OCI-LY3 (cell line): ENCODE results near the gene AKT1S1.

ENCODE experiments used
- H2AFZ ChIP-seq: fragments of 200-600, 300-600 bp; shearing (Covaris generic); 2 replicates; pipeline ENCODE4 v1.6.0; 2014; ENCODE audit warnings: antibody characterized with exemption, low read depth, low read length
- H3K27ac ChIP-seq: fragments of 200-600, 300-600 bp; sonication (generic); 2 replicates; pipeline ENCODE4 v1.5.1; 2014; ENCODE audit warnings: mild to moderate bottlenecking, low read length, moderate library complexity, mixed read lengths
- H3K27me3 ChIP-seq: fragments of 200-600, 300-600 bp; sonication (generic); 2 replicates; pipeline ENCODE4 v1.6.1; 2014; ENCODE audit warnings: low read depth, low read length, mixed read lengths
- H3K36me3 ChIP-seq: fragments of 200-600, 300-600 bp; sonication (generic); replicated peaks from 2 replicates; pipeline ENCODE3; 2014; ENCODE audit warnings: low read depth, low read length, mixed read lengths
- H3K4me1 ChIP-seq: fragments of 300-600, 200-600 bp; sonication (generic); 2 replicates; pipeline ENCODE4 v1.6.1; 2014; ENCODE audit warnings: low read length, mixed read lengths
- H3K4me2 ChIP-seq: fragments of 200-600, 300-600 bp; sonication (generic); 2 replicates; pipeline ENCODE4 v1.6.1; 2014; ENCODE audit warnings: low read length, mixed read lengths
- H3K4me3 ChIP-seq: fragments of 300-600, 200-600 bp; sonication (generic); 2 replicates; pipeline ENCODE4 v1.5.1; 2014; ENCODE audit warnings: antibody characterized with exemption, mild to moderate bottlenecking, low read length, moderate library complexity
- H3K79me2 ChIP-seq: fragments of 300-600, 200-600 bp; shearing (Covaris generic); 2 replicates; pipeline ENCODE4 v1.6.1; 2014; ENCODE audit warnings: mild to moderate bottlenecking, low read length, mixed read lengths
- H3K9ac ChIP-seq: fragments of 300-600, 200-600 bp; shearing (Covaris generic); 2 replicates; pipeline ENCODE4 v1.6.0; 2014; ENCODE audit warnings: mild to moderate bottlenecking, low read length, moderate library complexity
- H3K9me3 ChIP-seq: fragments of 200-600, 300-600 bp; shearing (Covaris generic); 2 replicates; pipeline ENCODE4 v1.6.1; 2014; ENCODE audit warnings: low read length, mixed read lengths; ENCODE audit not compliant: insufficient read depth
- H4K20me1 ChIP-seq: fragments of 200-600, 300-600 bp; sonication (generic); 2 replicates; pipeline ENCODE4 v1.6.1; 2016; ENCODE audit warnings: low read length, mixed read lengths; ENCODE audit not compliant: insufficient read depth
- EZH2phosphoT487 ChIP-seq: fragments of 200-600 bp; shearing (Covaris generic); IDR thresholded peaks from 2 replicates; pipeline ENCODE4 v1.6.1; 2018; ENCODE audit warnings: antibody characterized with exemption, mixed run types, low read depth
- TF ChIP-seq, protein P1 (sequence below): fragments of 200-600, 300-600 bp; sonication (generic); IDR thresholded peaks from 2 replicates; pipeline ENCODE4 v1.5.1; 2014; ENCODE audit warnings: antibody characterized with exemption, low read length, low read depth

Gene AKT1S1

DNA sequence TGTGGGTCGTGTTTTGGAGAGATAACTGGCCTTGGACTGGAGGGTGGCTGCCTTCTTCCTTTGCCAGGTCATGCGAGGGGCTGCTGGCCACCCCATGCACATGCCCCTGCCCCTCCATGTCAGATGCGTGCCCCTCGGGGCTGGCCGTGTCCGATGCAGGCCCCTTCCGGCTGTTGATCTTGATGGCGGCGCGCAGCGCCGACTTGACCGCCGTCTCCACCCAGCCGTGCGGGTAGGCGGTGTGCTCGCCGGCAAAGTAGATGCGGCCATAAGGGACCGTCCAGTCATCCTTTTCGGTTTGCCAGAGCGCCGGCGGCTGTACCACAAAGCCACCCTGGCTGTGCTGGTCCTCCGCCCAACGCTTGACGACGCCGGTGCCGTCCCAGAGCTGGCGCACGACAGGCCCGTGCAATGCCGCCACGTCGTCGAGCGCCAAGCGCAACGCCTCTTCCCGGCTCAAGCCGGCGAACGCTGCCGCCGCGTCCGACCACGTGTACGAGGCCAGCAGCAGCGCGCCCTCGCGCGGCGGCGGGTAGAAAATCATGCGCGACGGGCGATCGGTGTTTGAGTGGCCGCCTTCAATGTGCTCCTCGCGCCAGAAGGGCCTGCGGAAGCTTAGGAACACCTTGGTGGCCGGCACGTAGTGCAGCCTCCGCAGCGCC lies 12.7 kb upstream of the AKT1S1 start:
- H3K4me2 ChIP-seq: peak overlapping the region; percentile 56

DNA sequence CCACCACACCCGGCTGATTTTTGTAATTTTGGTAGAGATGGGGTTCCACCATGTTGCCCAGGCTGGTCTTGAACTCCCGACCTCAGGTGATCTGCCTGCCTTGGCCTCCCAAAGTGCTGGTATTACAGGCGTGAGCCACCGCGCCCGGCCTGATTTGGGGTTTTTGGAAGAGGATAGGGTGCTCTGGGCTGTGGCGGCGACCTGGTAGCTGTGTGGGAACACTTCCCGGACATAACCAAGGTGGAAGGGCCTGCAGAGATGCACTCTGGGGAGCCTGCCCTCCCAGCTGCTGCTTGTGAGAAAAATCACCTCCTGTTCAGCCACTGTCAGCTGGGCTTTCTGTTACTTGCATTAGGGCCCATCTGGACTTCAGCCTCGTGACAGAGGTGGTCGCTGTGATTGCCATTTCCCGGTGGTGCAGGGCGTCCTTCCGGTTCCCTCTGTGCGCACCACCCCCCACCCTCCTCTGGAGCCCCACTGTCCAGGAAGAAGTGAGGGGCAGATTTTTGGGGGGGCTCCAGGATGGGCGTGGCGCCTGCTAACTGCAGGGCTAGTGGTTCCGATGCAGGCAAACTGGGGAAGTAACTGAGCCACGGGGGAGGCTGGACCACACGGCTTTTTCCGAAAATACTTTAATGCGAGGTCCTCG lies 12.0 kb upstream of the AKT1S1 start:
- Histone ChIP-seq H3K79me2 (peaks cover 17% of the 10 kb centered on the region), H3K27ac (peak overlapping the region; percentile 78), H3K27me3 (no peaks in the 10 kb centered on the region), H3K4me1 (peaks cover 63% of the 10 kb centered on the region), H2AFZ (no peak overlapping the region), H3K9me3 (no peaks in the 10 kb centered on the region), H3K4me2 (peak overlapping the region; percentile 56), H3K4me3 (peak overlapping the region; percentile 32), H4K20me1 (peaks cover 41% of the 10 kb centered on the region), H3K9ac (no peak overlapping the region), H3K36me3 (peaks cover 58% of the 10 kb centered on the region)
- TF ChIP-seq, protein P1, sequence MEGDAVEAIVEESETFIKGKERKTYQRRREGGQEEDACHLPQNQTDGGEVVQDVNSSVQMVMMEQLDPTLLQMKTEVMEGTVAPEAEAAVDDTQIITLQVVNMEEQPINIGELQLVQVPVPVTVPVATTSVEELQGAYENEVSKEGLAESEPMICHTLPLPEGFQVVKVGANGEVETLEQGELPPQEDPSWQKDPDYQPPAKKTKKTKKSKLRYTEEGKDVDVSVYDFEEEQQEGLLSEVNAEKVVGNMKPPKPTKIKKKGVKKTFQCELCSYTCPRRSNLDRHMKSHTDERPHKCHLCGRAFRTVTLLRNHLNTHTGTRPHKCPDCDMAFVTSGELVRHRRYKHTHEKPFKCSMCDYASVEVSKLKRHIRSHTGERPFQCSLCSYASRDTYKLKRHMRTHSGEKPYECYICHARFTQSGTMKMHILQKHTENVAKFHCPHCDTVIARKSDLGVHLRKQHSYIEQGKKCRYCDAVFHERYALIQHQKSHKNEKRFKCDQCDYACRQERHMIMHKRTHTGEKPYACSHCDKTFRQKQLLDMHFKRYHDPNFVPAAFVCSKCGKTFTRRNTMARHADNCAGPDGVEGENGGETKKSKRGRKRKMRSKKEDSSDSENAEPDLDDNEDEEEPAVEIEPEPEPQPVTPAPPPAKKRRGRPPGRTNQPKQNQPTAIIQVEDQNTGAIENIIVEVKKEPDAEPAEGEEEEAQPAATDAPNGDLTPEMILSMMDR: no peak
- no peak for TF ChIP-seq EZH2phosphoT487

More for the DNA sequence above, 12.7 kb upstream of the AKT1S1 start:
- peaks cover 69% of the 10 kb centered on the region for H3K4me1 ChIP-seq
- no peaks in the 10 kb centered on the region for H3K9me3 ChIP-seq
- H3K4me3 ChIP-seq: no peak overlapping the region; the same call in 1 of the 2 replicates
- peak overlapping the region; percentile 78 for H3K27ac ChIP-seq
- H3K79me2 ChIP-seq: peaks cover 23% of the 10 kb centered on the region
- no peak for TF ChIP-seq EZH2phosphoT487
- TF ChIP-seq, protein P1: no peak
- no peak overlapping the region for H3K9ac ChIP-seq
- H2AFZ ChIP-seq: no peak overlapping the region
- peaks cover 58% of the 10 kb centered on the region for H3K36me3 ChIP-seq
- no peaks in the 10 kb centered on the region for H3K27me3 ChIP-seq
- H4K20me1 ChIP-seq: peaks cover 41% of the 10 kb centered on the region

DNA sequence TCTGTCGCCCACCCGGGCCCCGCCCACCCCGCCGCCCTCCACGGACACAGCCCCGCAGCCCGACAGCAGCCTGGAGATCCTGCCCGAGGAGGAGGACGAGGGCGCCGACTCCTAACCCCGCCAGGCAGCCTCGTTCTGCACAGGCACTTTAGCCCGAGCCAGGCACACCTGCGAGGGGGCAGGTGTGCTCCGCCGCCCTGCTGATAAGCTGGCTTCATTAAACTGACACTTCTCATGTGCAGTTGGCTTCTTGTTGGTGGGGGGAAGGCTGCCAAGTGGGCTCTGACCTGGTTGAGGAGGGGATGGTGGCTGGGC lies 11.3 kb upstream of the AKT1S1 start:
- Histone ChIP-seq H3K36me3 (peaks cover 61% of the 10 kb centered on the region), H3K27ac (peak overlapping the region; percentile 78), H4K20me1 (peaks cover 40% of the 10 kb centered on the region), H3K27me3 (no peaks in the 10 kb centered on the region), H3K79me2 (peaks cover 12% of the 10 kb centered on the region), H3K9ac (peak overlapping the region; percentile 13; the same call in 1 of the 2 replicates), H3K9me3 (no peaks in the 10 kb centered on the region), H3K4me3 (peak overlapping the region; percentile 32), H2AFZ (no peak overlapping the region), H3K4me2 (peak overlapping the region; percentile 56), H3K4me1 (peaks cover 58% of the 10 kb centered on the region)
- no peak for TF ChIP-seq EZH2phosphoT487
- TF ChIP-seq, protein P1: no peak

DNA sequence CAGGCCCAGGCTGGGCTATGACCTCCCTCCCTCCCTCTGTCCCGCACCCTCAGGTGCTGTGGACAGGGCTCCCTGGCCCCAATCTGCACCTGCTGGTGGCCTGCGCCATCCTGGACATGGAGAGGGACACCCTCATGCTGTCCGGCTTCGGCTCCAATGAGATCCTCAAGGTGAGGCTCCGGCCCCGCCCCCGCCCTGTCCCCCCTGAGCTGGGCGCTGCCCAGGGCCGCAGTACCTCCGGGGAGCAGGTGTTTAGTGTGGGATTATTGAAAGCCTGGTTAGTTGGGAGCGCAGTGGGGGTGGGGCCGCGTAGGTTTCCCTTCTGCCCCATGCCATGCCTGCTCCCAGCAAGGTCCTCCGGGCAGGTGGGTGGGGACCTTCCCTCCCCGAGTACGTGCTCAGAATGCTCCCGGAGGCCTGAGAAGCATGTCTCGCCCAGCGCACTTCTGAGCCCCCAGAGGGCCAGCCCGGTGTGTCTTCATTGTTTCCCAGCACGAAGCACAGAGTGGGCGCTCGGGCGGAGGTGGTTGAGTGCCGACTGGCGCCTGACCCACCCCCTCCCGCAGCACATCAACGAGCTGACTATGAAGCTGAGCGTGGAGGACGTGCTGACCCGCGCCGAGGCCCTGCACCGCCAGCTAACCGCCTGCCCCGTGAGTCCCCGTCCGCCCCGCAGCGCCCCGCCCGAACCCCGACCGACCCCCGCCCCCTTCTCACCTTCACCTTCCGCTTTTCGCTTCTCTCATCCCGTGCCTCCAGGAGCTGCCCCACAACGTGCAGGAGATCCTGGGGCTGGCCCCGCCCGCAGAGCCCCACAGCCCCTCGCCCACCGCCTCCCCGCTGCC lies 10.7 kb upstream of the AKT1S1 start:
- Histone ChIP-seq H3K27ac (peak overlapping the region; percentile 78), H3K27me3 (no peaks in the 10 kb centered on the region), H3K4me2 (peak overlapping the region; percentile 56), H3K79me2 (peaks cover 7% of the 10 kb centered on the region), H3K9me3 (no peaks in the 10 kb centered on the region), H4K20me1 (peaks cover 34% of the 10 kb centered on the region), H3K9ac (peak overlapping the region; percentile 12; the same call in 1 of the 2 replicates), H2AFZ (no peak overlapping the region), H3K4me1 (peaks cover 52% of the 10 kb centered on the region), H3K4me3 (peak overlapping the region; percentile 40), H3K36me3 (peaks cover 61% of the 10 kb centered on the region)
- TF ChIP-seq EZH2phosphoT487: no peak
- TF ChIP-seq, protein P1: no peak
